ENCODE data around the gene CDK11B. TPM values are rescaled to one million over a fixed set of nuclear protein-coding genes. Genes with fewer than 3 reads are reported as not detected.
"Not testable (repeated sequence)": the region's sequence is repeated elsewhere in the genome, so short reads cannot be mapped to it uniquely, and the experiment has no call there.

Gene CDK11B
- total RNA-seq, 1 donor from 2014 or later = 12.6 TPM

DNA sequence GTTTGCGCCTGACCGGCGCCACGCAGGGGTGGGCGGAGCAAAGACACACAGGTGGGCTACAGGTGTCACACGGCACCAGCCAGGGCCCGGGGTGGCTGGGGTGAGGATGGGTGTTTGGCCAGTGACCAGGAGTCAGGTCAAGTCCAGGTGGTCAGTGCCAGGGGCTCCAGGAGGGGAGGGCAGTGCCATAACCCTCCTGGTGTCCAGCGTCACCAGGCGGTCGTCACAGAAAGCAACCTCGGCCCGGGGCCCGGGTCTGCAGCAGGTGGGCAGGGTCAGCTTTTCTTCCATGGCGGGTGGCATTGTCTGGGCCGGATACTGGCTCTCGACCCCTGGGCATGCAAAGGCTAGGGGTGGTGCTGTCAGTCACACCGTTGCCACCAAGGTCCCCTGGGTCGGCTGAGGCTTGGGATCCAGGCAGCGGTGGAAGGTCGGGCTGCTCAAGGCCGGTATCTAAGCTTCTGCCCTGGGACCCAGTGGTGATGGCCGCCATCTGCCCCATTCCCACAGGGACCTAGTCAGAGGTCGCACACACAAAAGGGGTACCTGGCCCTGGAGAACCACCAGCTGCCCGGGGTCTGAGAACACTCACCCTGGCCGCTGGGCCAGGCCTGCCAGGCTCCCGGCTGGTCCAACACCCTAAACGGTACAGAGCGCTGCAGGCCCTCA, 60.6 kb downstream of the CDK11B start:
- Histone ChIP-seq H3K27ac (no peak overlapping the region), H3K4me3 (no peak overlapping the region), H3K27me3 (peaks cover 72% of the 10 kb centered on the region), H3K9ac (no peak overlapping the region), H3K36me3 (no peaks in the 10 kb centered on the region), H3K79me2 (ENCODE audit: low read depth) (no peaks in the 10 kb centered on the region), H3K9me3 (ENCODE audit: low read depth) (no peaks in the 10 kb centered on the region), H3F3A (ENCODE audit: low read depth) (peaks cover 37% of the 10 kb centered on the region), H4K20me1 (ENCODE audit: low read depth) (peaks cover 21% of the 10 kb centered on the region), H3K4me2 (no peak overlapping the region), H3K4me1 (peaks cover 10% of the 10 kb centered on the region), H2AFZ (replicated peaks) (no peak overlapping the region)
- TF ChIP-seq CTCF (IDR thresholded peaks at IDR 0.05) = peak; percentile 0
- TF ChIP-seq EZH2phosphoT487 (IDR thresholded peaks at IDR 0.05) = no peak
- peaks cover 12% of the 10 kb centered on the region for H3K27me3 Mint-ChIP-seq (ENCODE audit: insufficient read depth, low read depth)
- peaks cover 9% of the 10 kb centered on the region for H3K4me1 Mint-ChIP-seq
- H3K9me3 Mint-ChIP-seq = no peaks in the 10 kb centered on the region
- peak overlapping the region; percentile 83 for H3K4me3 Mint-ChIP-seq
- H3K27ac Mint-ChIP-seq = no peak overlapping the region
- no peaks in the 10 kb centered on the region for H3K36me3 Mint-ChIP-seq
- DNase-seq (ENCODE audit: low spot score) = no peak

GRCh38 chr1:1597275-1597930, 61.4 kb downstream of the CDK11B start:
- H3K4me1 ChIP-seq = peaks cover 10% of the 10 kb centered on the region
- peaks cover 9% of the 10 kb centered on the region for H3K4me1 Mint-ChIP-seq
- no peak overlapping the region for H3K4me3 ChIP-seq
- peak; percentile 52 for DNase-seq (ENCODE audit: low spot score)
- H3K27me3 Mint-ChIP-seq (ENCODE audit: insufficient read depth, low read depth) = peaks cover 12% of the 10 kb centered on the region
- H3K9me3 ChIP-seq (ENCODE audit: low read depth) = no peaks in the 10 kb centered on the region
- no peak overlapping the region for H3K4me2 ChIP-seq
- peaks cover 18% of the 10 kb centered on the region for H4K20me1 ChIP-seq (ENCODE audit: low read depth)
- H3K27me3 ChIP-seq = peaks cover 64% of the 10 kb centered on the region
- no peak overlapping the region for H3K27ac ChIP-seq
- H3K36me3 Mint-ChIP-seq = no peaks in the 10 kb centered on the region
- H3K9me3 Mint-ChIP-seq = no peaks in the 10 kb centered on the region
- peaks cover 37% of the 10 kb centered on the region for H3F3A ChIP-seq (ENCODE audit: low read depth)
- H3K9ac ChIP-seq = no peak overlapping the region
- no peak overlapping the region for H2AFZ ChIP-seq (replicated peaks)
- H3K4me3 Mint-ChIP-seq = peak overlapping the region; percentile 73
- TF ChIP-seq CTCF (IDR thresholded peaks at IDR 0.05) = peak; percentile 42
- TF ChIP-seq EZH2 (IDR thresholded peaks at IDR 0.05) = no peak
- H3K79me2 ChIP-seq (ENCODE audit: low read depth) = no peaks in the 10 kb centered on the region
- H3K36me3 ChIP-seq = no peaks in the 10 kb centered on the region
- no peak overlapping the region for H3K27ac Mint-ChIP-seq

GRCh38 chr1:1596493-1597274, 62.1 kb downstream of the CDK11B start:
- TF ChIP-seq EZH2phosphoT487 (IDR thresholded peaks at IDR 0.05) (no peak), EZH2 (IDR thresholded peaks at IDR 0.05) (no peak), CTCF (IDR thresholded peaks at IDR 0.05) (no peak)
- no peak overlapping the region for H3K27ac ChIP-seq
- peaks cover 37% of the 10 kb centered on the region for H3F3A ChIP-seq (ENCODE audit: low read depth)
- no peak overlapping the region for H3K4me3 ChIP-seq
- Mint-ChIP-seq H3K9me3 (no peaks in the 10 kb centered on the region), H3K4me1 (peaks cover 9% of the 10 kb centered on the region), H3K27ac (no peak overlapping the region), H3K4me3 (no peak overlapping the region), H3K36me3 (no peaks in the 10 kb centered on the region), H3K27me3 (ENCODE audit: insufficient read depth, low read depth) (peaks cover 12% of the 10 kb centered on the region)
- no peak overlapping the region for H3K9ac ChIP-seq
- H3K4me1 ChIP-seq = peaks cover 10% of the 10 kb centered on the region
- H3K27me3 ChIP-seq = peaks cover 57% of the 10 kb centered on the region
- H3K79me2 ChIP-seq (ENCODE audit: low read depth) = no peaks in the 10 kb centered on the region
- no peak overlapping the region for H2AFZ ChIP-seq (replicated peaks)
- no peaks in the 10 kb centered on the region for H3K9me3 ChIP-seq (ENCODE audit: low read depth)
- H4K20me1 ChIP-seq (ENCODE audit: low read depth) = peaks cover 18% of the 10 kb centered on the region
- no peak overlapping the region for H3K4me2 ChIP-seq
- DNase-seq (ENCODE audit: low spot score) = no peak
- no peaks in the 10 kb centered on the region for H3K36me3 ChIP-seq

- not testable (repeated sequence) for H2AFZ ChIP-seq (replicated peaks); DNase-seq (ENCODE audit: low spot score); H3K9me3 Mint-ChIP-seq; H3K9ac ChIP-seq; H3K4me1 Mint-ChIP-seq; H3K4me3 ChIP-seq; H3K9me3 ChIP-seq (ENCODE audit: low read depth); H3K36me3 Mint-ChIP-seq; H3K36me3 ChIP-seq; H3K4me3 Mint-ChIP-seq; H3K79me2 ChIP-seq (ENCODE audit: low read depth); H3K4me2 ChIP-seq; H3K27ac Mint-ChIP-seq; H3K27me3 Mint-ChIP-seq (ENCODE audit: insufficient read depth, low read depth); H3K27ac ChIP-seq; H3K4me1 ChIP-seq
- H4K20me1 ChIP-seq (ENCODE audit: low read depth) = peaks cover 13% of the 10 kb centered on the region
- H3F3A ChIP-seq (ENCODE audit: low read depth) = peaks cover 31% of the 10 kb centered on the region
- H3K27me3 ChIP-seq = peaks cover 43% of the 10 kb centered on the region
Observed at GRCh38 chr1:1595341-1595740, 63.5 kb downstream of the CDK11B start.
